HT-29 (cell line): ENCODE results near the gene KCTD17. TPM values are rescaled to one million over a fixed set of nuclear protein-coding genes. Genes with fewer than 3 reads are reported as not detected.
A peak's percentile ranks its signal among the peaks of the same experiment; 100 is the strongest.

Experiments
- DNase-seq: peaks from one replicate; pipeline ENCODE4 v3.0.0-alpha.2; 2015; ENCODE audit warnings: low spot score
- total RNA-seq: library from RNA; depleted of rRNA; stranded (reverse); fragments of >200 nt; shearing (Covaris generic); gene quantifications from 2 replicates; pipeline ENCODE4 v1.2.3, GENCODE V29; 2014

The KCTD17 gene
- total RNA-seq, 1 experiment from 2014 or later: 5.5 TPM

GRCh38 chr22:37043209-37043827, 8.2 kb upstream of the KCTD17 start:
- DNase-seq: no peak

GRCh38 chr22:37043828-37044538, 7.6 kb upstream of the KCTD17 start:
- peak; percentile 74 for DNase-seq

- no peak for DNase-seq
Observed at GRCh38 chr22:37044634-37045625, 6.6 kb upstream of the KCTD17 start.

GRCh38 chr22:37045958-37046357, 5.6 kb upstream of the KCTD17 start:
- DNase-seq: no peak

GRCh38 chr22:37046589-37046988, 5.0 kb upstream of the KCTD17 start:
- no peak for DNase-seq

- no peak for DNase-seq
Observed at GRCh38 chr22:37047006-37047405, 4.5 kb upstream of the KCTD17 start.

GRCh38 chr22:37048133-37048532, 3.4 kb upstream of the KCTD17 start:
- DNase-seq: no peak

GRCh38 chr22:37049224-37049623, 2.3 kb upstream of the KCTD17 start:
- DNase-seq: no peak

- no peak for DNase-seq
Observed at GRCh38 chr22:37050913-37051312, 629 bp upstream of the KCTD17 start.

- DNase-seq: no peak
Observed at GRCh38 chr22:37052386-37053309, 1.1 kb downstream of the KCTD17 start.

GRCh38 chr22:37053310-37054055, 1.9 kb downstream of the KCTD17 start:
- DNase-seq: no peak

GRCh38 chr22:37054056-37054395, 2.5 kb downstream of the KCTD17 start:
- no peak for DNase-seq

- no peak for DNase-seq
Observed at GRCh38 chr22:37054600-37055365, 3.2 kb downstream of the KCTD17 start.

- no peak for DNase-seq
Observed at GRCh38 chr22:37056246-37056645, 4.7 kb downstream of the KCTD17 start.

- no peak for DNase-seq
Observed at GRCh38 chr22:37057226-37057625, 5.7 kb downstream of the KCTD17 start.

- DNase-seq: no peak
Observed at GRCh38 chr22:37057796-37058510, 6.4 kb downstream of the KCTD17 start.

- DNase-seq: no peak
Observed at GRCh38 chr22:37058917-37059701, 7.6 kb downstream of the KCTD17 start.

- DNase-seq: no peak
Observed at GRCh38 chr22:37059876-37060449, 8.4 kb downstream of the KCTD17 start.
